Measurements from ENCODE around the gene ARF1.

- TF ChIP-seq, protein P1, sequence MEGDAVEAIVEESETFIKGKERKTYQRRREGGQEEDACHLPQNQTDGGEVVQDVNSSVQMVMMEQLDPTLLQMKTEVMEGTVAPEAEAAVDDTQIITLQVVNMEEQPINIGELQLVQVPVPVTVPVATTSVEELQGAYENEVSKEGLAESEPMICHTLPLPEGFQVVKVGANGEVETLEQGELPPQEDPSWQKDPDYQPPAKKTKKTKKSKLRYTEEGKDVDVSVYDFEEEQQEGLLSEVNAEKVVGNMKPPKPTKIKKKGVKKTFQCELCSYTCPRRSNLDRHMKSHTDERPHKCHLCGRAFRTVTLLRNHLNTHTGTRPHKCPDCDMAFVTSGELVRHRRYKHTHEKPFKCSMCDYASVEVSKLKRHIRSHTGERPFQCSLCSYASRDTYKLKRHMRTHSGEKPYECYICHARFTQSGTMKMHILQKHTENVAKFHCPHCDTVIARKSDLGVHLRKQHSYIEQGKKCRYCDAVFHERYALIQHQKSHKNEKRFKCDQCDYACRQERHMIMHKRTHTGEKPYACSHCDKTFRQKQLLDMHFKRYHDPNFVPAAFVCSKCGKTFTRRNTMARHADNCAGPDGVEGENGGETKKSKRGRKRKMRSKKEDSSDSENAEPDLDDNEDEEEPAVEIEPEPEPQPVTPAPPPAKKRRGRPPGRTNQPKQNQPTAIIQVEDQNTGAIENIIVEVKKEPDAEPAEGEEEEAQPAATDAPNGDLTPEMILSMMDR (IDR thresholded peaks at IDR 0.05; ENCODE audit: insufficient read depth, low read length, poor library complexity, severe bottlenecking) = no peak
- TF ChIP-seq EZH2phosphoT487 (conservative IDR thresholded peaks at IDR 0.05; ENCODE audit: low read length) = no peak
These were observed 9.9 kb upstream of the ARF1 start for GRCh38 chr1:228072658-228073043.

Measured in SU-DHL-6 (cell line).